SIG-M5 treated with dmso at 0.1 percent for 504 hours (cell line): ENCODE measurements around the gene CRYGC.
"Not testable (repeated sequence)": the region's sequence is repeated elsewhere in the genome, so short reads cannot be mapped to it uniquely, and the experiment has no call there.

ENCODE experiments used
- DNase-seq: peaks from one replicate; lab custom pipeline; 2025; ENCODE audit not compliant: unreplicated experiment; lab: John Stamatoyannopoulos, UW

Gene CRYGC

DNA sequence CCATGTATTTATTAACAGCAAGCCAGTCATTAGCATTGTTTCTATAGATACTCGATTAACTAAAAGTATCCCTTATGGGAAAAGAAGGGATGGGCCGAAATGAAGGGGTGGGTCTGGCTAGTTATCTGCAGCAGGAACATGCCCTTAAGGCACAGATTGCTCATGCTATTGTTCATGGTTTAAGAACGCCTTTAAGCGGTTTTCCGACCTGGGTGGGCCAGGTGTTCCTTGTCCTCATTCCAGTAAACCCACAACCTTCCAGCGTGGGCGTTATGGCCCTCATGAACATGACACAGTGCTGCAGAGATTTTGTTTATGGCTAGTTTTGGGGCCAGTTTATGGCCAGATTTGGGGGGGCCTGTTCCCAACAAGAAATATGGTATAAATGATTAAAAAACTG is 8.7 kb upstream of the CRYGC start:
- not testable (repeated sequence) for DNase-seq

DNA sequence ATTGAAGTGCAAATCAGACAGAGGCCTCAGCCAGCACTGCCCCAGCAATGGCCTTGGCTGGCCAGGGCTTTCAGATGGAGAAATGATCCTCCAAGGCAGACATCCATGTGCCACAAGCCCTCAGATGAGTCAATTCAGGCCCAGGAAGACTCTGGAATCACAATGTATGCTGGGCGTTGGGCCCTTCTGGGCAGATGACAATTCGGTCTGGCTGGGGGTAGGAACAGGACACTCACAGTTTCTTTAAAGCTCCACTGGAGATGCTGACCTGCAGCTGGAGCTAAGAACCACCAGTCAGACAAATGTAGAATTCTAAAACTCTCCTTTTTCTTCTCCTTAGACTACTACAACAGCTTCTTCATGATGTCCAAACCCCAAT is 7.1 kb upstream of the CRYGC start:
- no peak for DNase-seq

DNA sequence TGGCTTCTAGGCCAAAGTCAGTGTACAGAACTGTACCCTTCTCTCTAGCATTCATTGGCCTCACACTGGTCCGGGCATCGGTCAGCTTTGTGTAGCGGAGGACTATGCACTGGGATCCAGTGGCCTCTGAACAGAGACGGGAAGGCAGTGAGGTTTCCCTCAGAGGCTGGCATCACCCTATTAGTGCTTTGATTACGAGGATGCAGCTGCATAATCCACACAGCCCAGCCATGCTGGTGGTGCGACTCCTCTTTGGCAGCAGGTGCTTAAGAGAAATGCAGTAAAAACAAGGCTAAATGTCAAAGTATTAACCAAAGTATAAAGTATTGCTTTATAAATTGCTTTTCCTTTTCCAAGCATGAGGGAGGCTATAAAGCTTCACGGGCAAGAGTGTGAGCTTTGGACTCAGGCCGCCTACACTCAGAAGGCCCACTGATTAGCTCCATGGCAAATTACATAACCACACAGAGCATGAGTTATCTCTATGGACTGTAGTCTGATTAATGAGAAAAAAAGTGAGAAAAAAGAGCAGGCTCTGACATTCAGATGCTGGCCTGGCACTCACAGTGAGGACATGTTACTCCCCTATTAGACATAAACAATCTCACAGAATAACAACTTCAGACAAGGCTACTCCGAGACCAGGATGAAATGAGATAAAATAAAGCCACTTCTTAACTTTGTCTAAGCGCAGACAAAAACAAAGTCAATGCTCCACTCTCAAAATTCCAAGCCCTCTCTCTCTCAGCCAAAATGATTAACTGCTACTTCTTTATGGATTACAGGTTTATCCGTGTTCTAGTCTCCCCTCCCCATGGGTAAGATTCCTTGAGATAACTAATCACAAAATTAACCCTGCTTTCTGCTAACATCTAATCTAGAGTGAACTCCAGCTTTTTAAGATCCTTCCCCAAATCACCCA is 6.4 kb upstream of the CRYGC start:
- DNase-seq: no peak

DNA sequence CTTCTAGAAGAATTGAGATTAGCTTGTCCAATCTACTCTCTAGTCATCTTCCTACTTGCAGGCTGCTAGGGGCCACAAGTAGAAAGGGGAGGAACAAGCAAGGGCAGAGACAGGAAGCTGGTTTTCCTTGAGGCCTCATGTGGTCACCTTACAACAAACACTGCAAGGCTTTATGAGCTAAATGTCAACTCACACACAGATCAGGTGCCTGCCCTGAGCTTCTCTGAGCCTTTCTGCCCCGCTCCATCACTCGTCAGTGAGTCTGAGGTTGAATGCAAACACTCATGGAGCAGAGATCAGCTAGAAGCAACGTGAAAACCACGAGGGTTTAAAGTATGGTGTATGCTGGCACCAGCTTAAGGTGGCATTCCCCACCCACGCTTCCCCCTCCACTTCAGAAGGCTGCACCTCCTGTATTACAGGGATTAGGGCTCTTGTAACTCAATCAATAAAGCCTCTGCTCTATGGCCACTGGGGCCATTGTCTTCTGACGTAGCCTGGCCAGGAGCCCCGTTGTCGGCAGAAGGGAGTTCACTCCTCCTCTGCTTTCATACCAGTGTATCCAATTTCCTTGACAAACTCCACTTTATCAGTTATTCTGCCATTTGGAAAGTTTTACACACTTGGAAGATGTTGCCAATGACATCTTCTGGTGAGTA is 5.4 kb upstream of the CRYGC start:
- peak; percentile 64 for DNase-seq

DNA sequence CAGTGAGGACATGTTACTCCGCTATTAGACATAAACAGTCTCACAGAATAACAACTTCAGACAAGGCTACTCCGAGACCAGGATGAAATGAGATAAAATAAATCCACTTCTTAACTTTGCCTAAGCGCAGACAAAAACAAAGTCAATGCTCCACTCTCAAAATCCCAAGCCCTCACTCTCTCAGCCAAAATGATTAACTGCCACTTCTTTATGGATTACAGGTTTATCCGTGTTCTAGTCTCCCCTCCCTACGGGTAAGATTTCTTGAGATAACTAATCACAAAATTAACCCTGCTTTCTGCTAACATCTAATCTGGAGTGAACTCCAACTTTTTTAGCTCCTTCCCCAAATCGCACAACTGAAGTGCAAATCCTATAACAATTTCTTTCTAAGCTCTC is 1.1 kb upstream of the CRYGC start:
- no peak for DNase-seq

DNA sequence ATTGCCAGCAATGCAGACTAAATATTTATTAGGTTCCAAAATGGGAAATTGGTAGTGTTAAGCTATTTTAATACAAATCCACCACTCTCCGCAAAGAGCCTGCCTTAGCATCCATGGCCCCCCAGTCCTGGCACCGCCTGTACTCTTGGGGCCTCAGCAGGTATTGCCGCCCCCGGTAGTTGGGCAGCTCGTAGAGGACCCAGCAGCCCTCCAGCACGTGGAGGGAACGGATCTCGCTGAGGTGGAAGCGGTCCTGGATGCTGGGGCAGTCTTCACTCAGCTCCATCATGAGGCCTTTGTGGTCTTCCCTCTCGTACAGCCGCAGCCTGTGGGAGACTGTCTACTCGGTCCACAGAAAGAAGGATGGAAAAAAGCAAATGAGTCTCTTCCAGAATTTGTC is 1.5 kb downstream of the CRYGC start:
- DNase-seq: no peak

DNA sequence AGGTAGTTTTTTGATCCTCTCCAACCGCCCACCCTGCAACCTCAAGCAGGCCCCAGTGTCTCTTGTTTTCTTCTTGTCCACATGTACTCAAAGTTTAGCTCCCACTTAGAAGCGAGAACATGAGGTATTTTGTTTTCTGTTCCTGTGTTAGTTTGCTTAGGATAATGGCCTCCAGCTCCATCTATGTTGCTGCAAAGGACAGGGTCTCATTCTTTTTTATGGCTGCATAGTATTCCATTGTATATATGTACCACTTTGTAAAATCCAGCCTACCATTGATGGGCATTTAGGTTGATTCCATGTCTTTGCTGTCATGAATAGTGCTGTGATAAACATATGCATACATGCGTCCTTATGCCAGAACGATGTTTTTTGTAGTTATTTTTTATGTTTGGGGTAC is 2.5 kb downstream of the CRYGC start:
- no peak for DNase-seq

DNA sequence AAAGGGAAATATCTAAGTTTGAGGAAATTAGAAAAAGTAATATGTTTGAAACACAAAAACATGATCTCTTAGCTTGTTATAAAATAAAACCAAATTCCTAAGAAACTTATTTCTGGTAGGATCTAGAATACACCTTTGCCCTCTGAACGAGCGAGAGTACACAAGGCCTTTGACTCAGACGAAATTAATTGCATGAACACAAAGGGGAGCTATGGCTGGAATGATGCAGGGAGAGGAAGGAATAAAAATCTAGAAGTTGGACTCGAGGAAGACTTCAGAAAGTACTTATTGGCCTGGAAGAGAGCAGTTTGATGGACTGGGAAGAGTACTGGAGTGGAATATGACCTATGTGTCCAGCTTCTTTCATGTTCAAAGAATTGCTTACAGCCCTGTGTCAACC is 4.4 kb downstream of the CRYGC start:
- no peak for DNase-seq

DNA sequence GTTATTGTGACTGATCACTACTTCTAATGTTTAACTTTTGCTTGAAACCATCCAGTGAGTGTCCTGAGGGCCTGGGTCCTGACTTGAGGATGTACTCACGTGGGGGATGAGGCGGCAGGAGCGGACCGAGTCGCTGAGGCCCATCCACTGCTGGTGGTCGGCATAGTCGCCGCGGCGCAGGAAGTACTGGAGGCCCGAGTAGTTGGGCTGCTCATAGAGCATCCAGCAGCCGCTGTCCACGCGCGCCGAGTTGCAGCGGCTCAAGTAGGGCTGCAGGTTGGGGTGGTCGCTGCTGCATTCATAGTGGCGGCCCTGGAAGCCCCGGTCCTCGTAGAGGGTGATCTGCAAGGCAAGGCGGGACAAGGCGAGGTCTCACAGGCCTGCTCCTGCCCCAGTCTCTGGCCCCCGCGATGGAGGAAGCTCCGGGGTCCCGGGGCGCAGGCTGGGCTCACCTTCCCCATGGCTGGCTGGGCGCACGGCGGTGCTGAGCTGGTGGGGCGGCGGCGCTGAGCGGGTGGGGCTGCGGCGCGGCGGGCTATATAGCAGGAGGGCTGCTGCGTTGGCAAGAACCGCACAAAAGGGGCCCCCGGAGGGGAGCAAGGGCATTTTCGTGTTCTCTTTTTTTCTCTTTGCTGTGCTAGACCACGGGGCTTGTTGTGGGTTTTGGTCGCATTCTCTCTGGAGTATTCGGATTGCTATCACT is 5.5 kb downstream of the CRYGC start, which contains the start of gene CRYGD:
TSS of gene CRYGD (minus strand) at position 512 of the 703 bp plus-strand sequence. CDS start at position 461, 51 bp downstream.
- not testable (repeated sequence) for DNase-seq

DNA sequence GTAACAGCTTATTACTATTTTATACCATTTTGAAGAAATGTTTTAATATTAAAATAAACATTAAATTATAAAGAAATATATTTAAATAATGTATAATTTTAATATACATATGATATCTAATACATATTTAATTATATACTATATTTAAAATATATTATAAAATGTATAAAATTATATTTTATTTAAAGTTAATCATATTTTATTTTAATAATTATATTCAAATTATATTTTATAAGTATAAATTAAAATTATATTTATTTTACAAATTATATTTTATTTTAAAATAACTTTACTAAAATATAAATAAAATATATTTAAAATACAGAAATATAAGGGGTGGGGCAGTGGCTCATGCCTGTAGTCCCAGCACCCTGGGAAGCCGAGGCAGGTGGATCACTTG is 7.4 kb downstream of the CRYGC start:
- no peak for DNase-seq

DNA sequence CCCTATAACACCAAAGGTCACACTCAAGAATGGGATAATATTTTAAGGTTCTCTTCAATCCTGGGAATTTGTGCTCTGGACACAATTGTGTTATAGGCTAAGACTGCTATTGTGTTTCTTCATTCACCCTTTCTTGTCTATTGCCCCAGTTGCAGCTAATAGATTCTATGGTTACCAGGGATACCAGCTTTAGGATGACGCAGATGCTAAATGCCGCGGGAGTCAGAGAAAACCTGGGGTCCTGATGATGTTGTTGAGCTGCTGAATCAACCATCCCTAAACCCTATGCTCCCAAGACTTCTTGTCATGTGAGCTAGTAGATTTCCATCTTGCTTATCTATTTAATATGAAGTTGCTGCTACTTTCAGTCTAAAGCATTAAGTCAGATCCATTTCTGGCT is 10.7 kb downstream of the CRYGC start:
- no peak for DNase-seq

DNA sequence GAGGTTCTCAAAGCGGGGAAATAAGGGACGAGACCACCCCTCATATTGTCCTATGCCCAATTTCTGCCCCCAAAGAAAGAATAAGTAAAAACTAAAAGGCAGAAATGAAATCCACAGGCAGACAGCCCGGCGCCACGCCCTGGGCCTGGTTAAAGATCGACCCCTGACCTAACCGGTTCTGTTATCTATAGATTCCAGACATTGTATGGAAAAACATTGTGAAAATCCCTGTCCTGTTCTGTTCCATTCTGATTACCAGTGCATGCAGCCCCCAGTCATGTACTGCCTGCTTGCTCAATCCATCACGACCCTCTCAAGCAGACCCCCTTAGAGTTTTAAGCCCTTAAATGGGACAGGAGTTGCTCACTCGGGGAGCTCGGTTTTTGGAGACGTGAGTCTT is 12.2 kb downstream of the CRYGC start:
- DNase-seq: not testable (repeated sequence)

DNA sequence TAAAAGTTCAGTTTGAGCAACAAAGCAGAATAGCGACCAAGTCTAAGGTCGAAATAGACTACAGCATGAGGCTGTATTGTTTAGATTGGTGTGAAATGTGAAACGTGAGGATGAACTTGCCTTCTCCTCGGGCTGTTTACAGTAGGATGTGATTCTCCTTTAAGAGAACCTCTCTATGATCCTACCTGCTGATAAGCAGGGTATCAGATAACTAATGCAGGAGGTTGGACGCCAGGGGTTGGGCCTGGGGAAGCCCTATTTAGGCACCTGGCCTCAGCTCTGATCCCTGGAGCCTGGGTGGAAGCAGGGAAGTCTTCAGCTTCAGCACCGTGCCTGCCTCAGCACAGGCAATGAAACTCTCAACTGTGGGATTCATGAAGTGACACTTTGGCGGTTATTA is 16.7 kb downstream of the CRYGC start:
- DNase-seq: no peak

DNA sequence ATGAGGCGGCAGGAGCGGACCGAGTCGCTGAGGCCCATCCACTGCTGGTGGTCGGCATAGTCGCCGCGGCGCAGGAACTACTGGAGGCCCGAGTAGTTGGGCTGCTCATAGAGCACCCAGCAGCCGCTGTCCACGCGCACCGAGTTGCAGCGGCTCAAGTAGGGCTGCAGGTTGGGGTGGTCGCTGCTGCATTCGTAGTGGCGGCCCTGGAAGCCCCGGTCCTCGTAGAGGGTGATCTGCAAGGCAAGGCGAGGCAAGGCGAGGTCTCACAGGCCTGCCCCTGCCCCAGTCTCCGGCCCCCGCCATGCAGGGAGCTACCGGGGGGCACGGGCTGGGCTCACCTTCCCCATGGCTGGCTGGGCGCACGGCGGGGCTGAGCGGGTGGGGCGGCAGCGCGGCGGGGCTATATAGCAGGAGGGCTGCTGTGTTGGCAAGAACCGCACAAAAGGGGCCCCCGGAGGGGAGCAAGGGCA is 17.3 kb downstream of the CRYGC start:
- not testable (repeated sequence) for DNase-seq

DNA sequence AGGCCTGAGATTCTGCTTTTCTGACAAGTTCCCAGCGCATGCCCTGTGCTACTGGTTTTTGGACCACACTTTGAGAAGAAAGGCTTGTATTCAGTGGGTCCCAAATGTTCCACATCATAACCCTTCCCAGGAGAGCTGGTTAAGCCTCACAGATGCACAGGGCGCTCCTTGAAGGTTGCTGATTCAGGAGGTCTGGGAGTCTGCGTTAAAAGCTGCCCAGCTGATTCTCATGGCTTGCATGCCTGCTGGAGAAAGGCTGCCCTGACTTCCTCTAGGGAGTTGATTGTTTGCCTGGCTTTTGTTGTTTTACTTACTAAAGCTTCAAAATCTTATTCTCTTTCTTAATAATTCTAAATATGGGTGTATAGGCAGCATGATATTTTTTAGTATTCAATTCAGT is 26.0 kb downstream of the CRYGC start:
- no peak for DNase-seq

DNA sequence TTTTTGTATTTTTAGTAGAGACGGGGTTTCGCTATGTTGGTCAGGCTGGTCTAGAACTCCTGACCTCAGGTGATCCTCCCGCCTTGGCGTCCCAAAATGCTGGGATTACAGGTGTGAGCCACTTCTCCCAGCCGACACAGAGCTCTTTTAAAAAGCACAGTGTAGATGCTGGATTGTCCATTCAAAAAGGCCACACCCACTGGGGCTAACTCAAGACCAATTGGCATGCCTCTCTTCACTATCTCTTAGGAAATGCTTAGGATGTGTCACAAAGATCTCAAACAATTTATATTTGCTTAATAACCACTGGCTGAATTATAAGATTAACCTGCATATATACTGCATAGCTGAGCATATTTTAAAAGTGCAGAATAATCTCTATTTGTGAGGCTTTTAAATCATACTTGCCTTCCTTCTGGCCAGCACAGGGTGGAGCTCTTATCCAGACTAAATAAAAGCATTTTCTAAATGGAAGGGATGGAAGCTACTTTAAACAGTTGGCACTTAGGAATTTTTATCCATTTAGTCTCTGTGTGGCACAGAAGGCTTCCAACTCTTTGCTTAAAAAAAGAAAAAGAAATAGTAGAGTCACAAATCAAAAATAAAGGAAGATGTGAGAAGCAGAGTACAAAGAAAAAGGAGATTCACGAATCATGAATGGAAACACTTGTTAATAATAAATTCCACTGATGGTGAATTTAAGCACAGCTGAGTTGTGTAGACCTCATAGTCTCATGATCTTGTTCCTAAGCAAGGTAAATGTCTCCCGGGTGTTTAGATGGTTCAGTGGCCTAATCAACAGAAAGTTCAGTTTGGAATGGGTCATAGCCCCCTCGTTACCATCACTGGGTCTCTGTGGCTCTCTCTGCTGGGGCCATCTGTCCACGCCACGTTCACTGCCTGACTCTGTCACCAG is 27.7 kb downstream of the CRYGC start:
- DNase-seq: no peak

DNA sequence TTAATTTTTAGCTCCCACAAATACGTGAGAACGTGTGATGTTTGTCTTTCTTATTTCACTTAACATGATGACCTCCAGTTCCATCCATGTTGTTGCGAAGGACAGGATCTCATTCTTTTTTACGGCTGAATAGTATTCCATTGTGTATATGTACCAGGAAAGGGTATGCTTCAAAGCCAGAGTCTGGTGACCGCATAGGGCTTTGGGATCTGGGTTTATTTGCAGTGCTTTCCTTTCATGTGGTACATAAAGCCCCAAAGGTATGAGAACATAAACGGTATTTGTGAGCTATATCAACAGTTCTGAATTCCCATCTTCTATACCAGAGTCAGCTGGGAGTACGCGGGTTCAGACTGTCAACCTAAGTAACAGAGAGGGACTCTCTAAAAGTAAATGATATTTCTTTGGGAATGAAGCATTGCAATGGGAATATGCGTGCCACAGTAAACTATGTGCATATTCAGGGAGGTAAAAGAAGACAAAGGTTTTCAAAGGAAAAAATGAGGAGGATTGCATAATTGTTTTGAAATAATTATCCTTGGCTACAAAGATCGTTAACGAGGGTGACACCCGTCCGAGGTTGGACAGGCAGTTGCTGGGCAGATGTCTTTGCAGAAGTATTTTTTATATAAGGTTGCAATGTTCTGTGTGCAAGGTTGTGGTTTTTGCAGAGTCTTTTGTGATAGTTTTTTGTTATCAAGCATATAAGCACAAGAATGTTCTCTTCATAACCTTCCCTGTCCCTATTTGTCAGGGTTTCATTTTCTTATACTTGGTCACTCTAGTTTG is 29.8 kb downstream of the CRYGC start:
- peak; percentile 16 for DNase-seq

DNA sequence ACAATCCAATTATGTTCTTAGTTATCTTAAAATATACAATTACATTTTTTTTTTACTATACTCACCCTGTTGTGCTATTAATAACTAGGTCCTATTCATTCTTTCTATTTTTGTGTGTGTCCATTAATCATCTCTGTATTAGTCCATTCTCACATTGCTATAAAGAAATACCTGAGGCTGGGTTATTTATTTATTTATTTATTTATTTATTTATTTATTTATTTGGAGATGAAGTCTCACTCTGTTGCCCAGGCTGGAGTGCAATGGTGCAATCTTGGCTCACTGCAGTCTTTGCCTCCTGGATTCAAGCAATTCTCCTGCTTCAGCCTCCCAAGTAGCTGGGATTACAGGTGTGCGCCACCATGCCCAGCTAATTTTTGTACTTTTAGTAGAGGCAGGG is 30.9 kb downstream of the CRYGC start:
- DNase-seq: not testable (repeated sequence)

DNA sequence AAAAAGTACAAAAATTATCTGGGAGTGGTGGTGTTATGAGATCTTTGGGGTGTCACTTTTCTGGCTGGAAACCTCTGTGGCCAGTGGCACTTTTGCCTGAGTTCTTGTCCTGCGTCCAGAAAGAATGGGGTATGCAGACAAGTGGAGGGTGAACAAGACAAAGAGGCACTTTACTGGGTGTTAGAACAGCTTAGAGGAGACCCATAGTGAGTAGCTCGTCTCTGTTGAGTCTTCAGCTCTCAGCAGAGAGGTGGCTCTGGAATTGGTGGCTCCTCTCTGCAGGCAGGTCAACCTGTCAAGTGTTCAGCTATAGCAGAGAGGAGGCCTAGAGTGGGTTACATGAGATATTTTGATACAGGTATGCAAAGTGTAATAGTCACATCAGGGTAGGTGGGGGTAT is 31.4 kb downstream of the CRYGC start:
- no peak for DNase-seq

DNA sequence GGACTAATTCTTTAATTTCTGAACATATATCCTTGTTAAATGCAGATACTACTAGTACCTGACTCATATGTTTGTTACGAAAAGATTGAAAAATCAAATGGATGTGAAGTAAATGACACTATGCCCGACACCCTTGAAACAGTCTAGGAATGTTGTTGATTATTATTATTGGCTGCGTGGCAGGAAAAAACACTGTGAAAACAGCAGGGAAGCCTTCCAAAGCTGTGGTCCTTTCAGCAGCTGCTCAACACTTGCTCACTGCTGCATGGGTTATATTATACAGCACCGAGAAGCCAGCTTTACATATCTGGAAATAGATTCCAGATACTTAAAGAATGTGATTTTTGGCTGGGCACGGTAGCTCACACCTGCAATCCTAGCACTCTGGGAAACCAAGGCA is 31.8 kb downstream of the CRYGC start:
- no peak for DNase-seq
